Measurements from ENCODE around the gene OR8D1. TPM values are rescaled to one million over a fixed set of nuclear protein-coding genes. Genes with fewer than 3 reads are reported as not detected.
"Not testable (repeated sequence)": the region's sequence is repeated elsewhere in the genome, so short reads cannot be mapped to it uniquely, and the experiment has no call there.

Gene OR8D1
- total RNA-seq, 1 experiment from 2014 or later, result not detected

GRCh38 chr11:124274000-124274399 is 39.7 kb downstream of the OR8D1 start:
- ChIA-PET CTCF (interaction anchor here (1.3 to 1.6 kb wide), 3 partner anchors 79 to 205 kb away, joined by 3 to 5 read pairs (median 4); no protein-coding TSS in a partner anchor), POLR2A (no interaction called here)
- H3K27me3 Mint-ChIP-seq (ENCODE audit: low read depth), result no peaks in the 10 kb centered on the region
- H3K27ac Mint-ChIP-seq, result no peak overlapping the region
- ATAC-seq, result no peak
- TF ChIP-seq TEAD1 (CRISPR knock-in tag; IDR thresholded peaks at IDR 0.05) (no peak), NR2C2 (CRISPR knock-in tag; IDR thresholded peaks at IDR 0.05) (no peak), ZNF396 (CRISPR knock-in tag; IDR thresholded peaks at IDR 0.05; ENCODE audit: borderline replicate concordance) (no peak), ZNF281 (CRISPR knock-in tag; IDR thresholded peaks at IDR 0.05) (no peak), USF1 (CRISPR knock-in tag; IDR thresholded peaks at IDR 0.05) (no peak)
- no peak overlapping the region for H3K4me3 Mint-ChIP-seq
- H3K36me3 Mint-ChIP-seq, result no peaks in the 10 kb centered on the region
- no peaks in the 10 kb centered on the region for H3K9me3 Mint-ChIP-seq
- H3K4me1 Mint-ChIP-seq, result peaks cover 21% of the 10 kb centered on the region
- DNase-seq (ENCODE audit: low spot score), result no peak

- H3K36me3 Mint-ChIP-seq; POLR2A ChIA-PET; DNase-seq (ENCODE audit: low spot score); H3K9me3 Mint-ChIP-seq; H3K27ac Mint-ChIP-seq; H3K27me3 Mint-ChIP-seq (ENCODE audit: low read depth); H3K4me3 Mint-ChIP-seq; ATAC-seq: not testable (repeated sequence)
- CTCF ChIA-PET, result interaction anchor here (0.9 kb wide), 1 partner anchor 199 kb away, joined by 4 read pairs; no protein-coding TSS in a partner anchor
- H3K4me1 Mint-ChIP-seq, result peaks cover 21% of the 10 kb centered on the region
Measured at GRCh38 chr11:124270886-124271285, 42.9 kb downstream of the OR8D1 start.

GRCh38 chr11:124265041-124265440 is 48.7 kb downstream of the OR8D1 start:
- H3K4me1 Mint-ChIP-seq; CTCF ChIA-PET; DNase-seq (ENCODE audit: low spot score); POLR2A ChIA-PET; H3K27me3 Mint-ChIP-seq (ENCODE audit: low read depth); H3K4me3 Mint-ChIP-seq; ATAC-seq; H3K9me3 Mint-ChIP-seq; H3K36me3 Mint-ChIP-seq; H3K27ac Mint-ChIP-seq: not testable (repeated sequence)

- Mint-ChIP-seq H3K36me3 (no peaks in the 10 kb centered on the region), H3K4me3 (no peak within 1 kb of the TSS), H3K27me3 (ENCODE audit: low read depth) (no peaks in the 10 kb centered on the region), H3K27ac (no peak within 1 kb of the TSS), H3K4me1 (no peaks in the 10 kb centered on the region), H3K9me3 (no peaks in the 10 kb centered on the region)
- TF ChIP-seq GTF2I (CRISPR knock-in tag; conservative IDR thresholded peaks at IDR 0.05), result no peak
- TF ChIP-seq SMAD3 (CRISPR knock-in tag; IDR thresholded peaks at IDR 0.05; ENCODE audit: borderline replicate concordance), result no peak
- no peak for TF ChIP-seq E2F4 (CRISPR knock-in tag; IDR thresholded peaks at IDR 0.05; ENCODE audit: borderline replicate concordance, low read depth)
- no peak for TF ChIP-seq NR2C2 (CRISPR knock-in tag; IDR thresholded peaks at IDR 0.05)
- no peak for TF ChIP-seq PREB (CRISPR knock-in tag; IDR thresholded peaks at IDR 0.05; ENCODE audit: borderline replicate concordance)
- no peak for TF ChIP-seq ATF2 (CRISPR knock-in tag; IDR thresholded peaks at IDR 0.05; ENCODE audit: borderline replicate concordance, low read depth)
- no peak for TF ChIP-seq SP1 (CRISPR knock-in tag; conservative IDR thresholded peaks at IDR 0.05)
- no peak for TF ChIP-seq EMX1 (CRISPR knock-in tag; IDR thresholded peaks at IDR 0.05)
- DNase-seq (ENCODE audit: low spot score), result no peak
- no peak for ATAC-seq
- ChIA-PET CTCF (no interaction called here), POLR2A (no interaction called here)
Measured at GRCh38 chr11:124256076-124256475, 57.7 kb downstream of the OR8D1 start, which contains the start of gene OR8G5. Gene OR8G5 (plus strand): TSS chr11:124256376. CDS start chr11:124264932, 8,556 bp downstream.

Other genes starting within 250 kb of the OR8D1 start
- 19.5 to 26.0 TPM (median 23.1 TPM) in 3 replicates for gene VWA5A, start 198.5 kb downstream of the OR8D1 start, total RNA-seq (2021)
- gene OR10D3, start 130.6 kb downstream of the OR8D1 start, total RNA-seq (2021), result not detected in 3 replicates
- gene OR8G1, start 72.9 kb downstream of the OR8D1 start, total RNA-seq (2021), result not detected in 3 replicates
- not detected in 3 replicates for gene OR8G5, start 57.6 kb downstream of the OR8D1 start, total RNA-seq (2021)
- not detected in 3 replicates for gene OR8D2, start 6.2 kb upstream of the OR8D1 start, total RNA-seq (2021)
- not detected in 3 replicates for gene OR8B2, start 70.5 kb upstream of the OR8D1 start, total RNA-seq (2021)
- gene OR8B3, start 85.1 kb upstream of the OR8D1 start, total RNA-seq (2021), result not detected in 3 replicates
- gene OR8B4, start 110.9 kb upstream of the OR8D1 start, total RNA-seq (2021), result not detected in 3 replicates
- not detected in 3 replicates for gene OR8B8, start 131.7 kb upstream of the OR8D1 start, total RNA-seq (2021)
- gene OR8B12, start 229.7 kb upstream of the OR8D1 start, total RNA-seq (2021), result not detected in 3 replicates